GM21576 (cell line): ENCODE measurements around the gene JUND.

Experiments used
- ATAC-seq: cut with Tn5 transposase; IDR thresholded peaks from one replicate; pipeline ENCODE4 v1.9.1; 2021; ENCODE audit warnings: mild to moderate bottlenecking, moderate library complexity; ENCODE audit not compliant: unreplicated experiment

The JUND gene

DNA sequence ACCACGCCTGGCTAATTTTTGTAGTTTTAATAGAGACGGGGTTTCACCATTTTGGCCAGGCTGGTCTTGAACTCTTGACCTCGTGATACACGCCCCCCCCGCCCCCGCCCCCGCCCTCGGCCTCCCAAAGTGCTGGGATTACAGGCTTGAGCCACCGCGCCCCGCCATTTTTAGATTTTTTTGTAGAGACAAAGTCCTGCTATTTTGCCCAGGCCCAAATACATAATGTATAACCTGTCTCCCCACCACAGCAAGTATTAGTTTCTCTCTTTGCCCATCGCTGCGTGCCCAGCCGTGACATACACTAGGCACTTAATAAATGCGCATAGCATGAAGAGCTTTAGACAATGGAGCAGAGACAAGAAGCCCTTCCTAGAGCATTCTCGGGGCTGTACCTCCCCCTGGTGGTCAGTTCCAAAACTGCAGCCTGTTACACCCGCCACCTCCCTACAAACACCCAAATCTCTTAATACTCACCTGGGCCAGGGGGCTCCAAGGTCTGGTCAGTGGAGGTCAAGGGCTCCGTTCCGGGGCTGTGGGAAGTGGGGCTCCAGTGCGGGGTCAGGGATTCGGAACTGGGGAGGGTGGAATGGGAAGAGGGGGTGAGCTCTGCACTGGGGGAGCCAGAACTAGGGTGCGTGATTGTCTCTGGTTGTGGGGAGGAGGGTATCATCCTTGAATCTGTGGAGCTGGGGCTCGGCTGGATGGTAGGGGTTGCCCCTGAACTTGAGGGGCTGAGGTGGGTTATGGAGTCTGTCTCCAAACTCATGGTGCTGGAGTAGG is 29.6 kb downstream of the JUND start:
- ATAC-seq = no peak

DNA sequence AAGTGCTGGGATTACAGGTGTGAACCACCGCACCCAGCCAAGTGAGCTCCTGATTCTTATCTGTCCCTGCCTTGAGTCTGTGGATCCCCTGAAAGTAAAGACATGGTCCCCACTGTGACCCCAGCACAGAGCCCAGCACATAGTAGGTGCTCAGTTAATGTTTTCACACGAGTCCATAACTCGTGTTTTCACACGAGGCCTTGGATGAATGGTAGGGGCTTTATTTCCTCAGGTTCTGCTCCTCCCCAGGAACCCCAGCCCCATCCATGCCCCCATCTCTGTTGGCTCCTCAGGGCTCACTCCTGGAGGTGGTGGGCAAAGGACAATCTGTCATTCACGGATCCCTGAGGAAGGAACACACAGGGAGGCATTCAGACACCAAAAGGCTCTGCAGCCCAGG is 31.6 kb downstream of the JUND start:
- no peak for ATAC-seq

DNA sequence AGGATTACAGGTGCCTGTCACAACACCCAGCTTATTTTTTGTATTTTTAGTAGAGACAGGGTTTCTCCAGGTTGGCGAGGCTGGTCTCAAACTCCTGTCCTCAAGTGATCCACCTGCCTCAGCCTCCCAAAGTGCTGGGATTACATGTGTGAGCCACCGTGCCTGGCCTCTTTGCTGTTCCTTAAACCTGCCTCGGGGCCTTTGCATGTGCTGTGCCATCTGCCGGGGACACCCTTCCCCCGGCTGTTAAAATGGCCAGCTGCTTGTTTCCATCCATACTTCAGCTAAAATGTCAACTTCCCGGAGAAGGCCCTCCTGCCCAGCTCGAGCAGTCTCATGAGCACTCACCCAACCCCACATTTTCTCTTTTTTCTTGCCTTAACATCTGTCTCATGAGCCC is 36.1 kb downstream of the JUND start:
- no peak for ATAC-seq

DNA sequence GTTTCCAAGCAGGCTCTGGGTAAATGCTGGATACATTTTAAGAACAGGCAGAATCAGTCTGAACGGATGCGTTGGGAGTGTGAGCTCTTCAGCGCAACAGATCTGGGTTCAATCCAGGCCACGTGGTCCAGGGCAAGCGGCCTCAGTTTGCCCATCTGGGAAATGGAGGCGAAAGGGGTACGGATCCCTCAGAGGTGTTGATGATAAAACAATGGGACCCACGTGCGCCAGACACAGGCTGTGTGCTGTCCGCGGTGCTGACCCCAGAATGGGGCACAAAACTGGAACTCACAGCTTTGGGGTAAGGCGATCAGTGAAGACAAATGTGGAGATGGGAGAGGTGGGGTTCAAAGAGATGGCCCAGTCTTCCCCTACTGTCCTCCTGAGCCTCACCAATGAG is 42.1 kb downstream of the JUND start:
- no peak for ATAC-seq

DNA sequence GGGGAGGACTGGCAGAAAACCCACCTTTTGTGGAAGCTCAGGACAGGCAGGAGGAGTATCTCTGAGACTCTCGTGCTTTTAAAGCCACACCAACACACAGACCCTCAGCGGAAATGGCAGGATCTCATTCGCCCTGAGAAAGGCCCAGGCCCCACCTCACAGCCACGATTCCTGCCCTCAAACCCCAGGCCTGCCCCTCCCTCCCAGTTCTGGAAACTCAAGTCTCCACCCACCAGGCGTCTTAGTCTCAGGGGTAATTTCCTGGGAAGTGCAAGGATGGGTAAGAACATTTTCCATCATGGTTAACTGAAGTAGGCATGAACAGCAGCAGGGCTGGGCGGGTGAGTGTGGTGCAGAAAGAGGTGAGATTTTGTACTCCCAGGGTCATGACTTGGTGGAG is 47.2 kb downstream of the JUND start:
- no peak for ATAC-seq

DNA sequence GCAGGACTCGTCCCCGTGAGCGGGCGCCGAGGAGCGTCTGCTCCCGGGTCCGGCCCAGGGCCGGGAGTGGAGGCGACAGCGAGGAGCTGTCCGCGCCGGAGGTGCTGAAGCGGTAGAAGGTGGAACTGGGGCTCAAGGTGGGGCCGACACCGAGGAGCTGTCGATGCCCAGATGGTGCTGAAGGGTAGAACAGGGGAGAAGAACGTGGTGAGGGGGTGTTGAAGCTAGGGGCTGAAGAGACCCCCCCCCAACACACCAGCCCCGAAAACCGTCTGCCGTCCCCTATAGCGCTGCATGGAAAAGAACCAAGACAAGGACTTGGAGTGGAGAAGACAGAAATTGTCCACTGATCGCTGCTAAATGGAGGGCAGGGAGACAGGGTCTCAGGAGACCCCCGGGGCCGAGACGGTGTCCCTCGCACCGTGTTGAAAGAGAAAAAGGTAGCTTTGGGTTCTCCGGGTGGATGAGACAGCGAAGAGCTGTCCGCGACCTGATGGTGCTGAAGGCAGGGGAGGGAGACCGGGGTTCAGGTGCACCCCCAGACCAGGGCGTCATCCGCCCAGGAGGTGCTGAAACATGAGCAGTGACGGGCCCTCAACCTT is 48.1 kb downstream of the JUND start:
- no peak for ATAC-seq

DNA sequence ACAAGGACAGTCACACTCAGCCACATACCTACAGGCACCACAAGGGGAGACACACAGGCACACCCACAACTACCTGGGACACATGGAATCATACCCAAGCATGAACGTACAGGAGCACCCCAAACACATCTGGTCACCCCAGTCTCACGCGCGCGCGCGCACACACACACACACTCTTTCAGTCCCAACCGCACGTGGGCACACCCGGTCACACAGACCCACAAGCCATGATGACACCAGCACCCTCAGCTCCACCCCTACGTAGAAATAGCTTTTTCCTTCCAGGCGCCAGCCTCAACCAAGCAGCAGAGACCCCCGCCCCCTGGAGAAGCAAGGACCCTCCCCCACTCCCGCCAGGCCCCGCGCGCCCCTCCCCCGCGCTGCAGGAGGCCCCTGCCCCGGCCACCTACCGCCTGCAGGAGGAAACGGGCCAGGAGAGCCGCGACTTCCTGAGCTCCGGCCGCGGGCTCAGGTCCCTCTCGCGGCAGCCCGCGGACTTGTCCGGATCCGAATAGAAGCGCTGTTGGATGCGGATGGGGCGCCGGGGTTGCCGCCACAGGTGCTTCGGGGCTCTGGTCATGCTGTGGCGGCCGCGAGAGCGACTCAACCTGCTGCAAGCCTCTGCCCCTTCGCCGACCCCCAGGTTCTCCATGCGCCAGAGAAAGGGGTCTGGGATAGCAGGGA is 48.7 kb downstream of the JUND start:
- ATAC-seq = no peak

DNA sequence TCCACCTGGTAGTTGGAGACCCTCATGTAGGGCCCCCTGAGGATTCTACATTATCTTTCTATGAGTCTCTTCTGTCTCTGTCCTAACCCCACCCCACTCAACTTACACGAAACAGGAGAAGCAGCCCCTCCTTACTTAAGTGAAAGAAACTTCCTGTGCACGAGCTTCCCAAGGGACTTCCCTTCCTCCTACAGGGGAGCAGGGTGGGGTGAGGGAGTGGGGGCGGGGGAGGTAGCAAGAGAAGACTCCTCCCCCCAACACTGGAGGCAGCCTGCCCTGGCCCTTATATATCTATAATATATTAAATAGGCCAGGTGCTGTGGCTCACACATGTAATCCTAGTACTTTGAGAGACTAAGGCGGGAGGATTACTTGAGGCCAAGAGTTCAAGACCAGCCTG is 49.6 kb downstream of the JUND start:
- no peak for ATAC-seq

DNA sequence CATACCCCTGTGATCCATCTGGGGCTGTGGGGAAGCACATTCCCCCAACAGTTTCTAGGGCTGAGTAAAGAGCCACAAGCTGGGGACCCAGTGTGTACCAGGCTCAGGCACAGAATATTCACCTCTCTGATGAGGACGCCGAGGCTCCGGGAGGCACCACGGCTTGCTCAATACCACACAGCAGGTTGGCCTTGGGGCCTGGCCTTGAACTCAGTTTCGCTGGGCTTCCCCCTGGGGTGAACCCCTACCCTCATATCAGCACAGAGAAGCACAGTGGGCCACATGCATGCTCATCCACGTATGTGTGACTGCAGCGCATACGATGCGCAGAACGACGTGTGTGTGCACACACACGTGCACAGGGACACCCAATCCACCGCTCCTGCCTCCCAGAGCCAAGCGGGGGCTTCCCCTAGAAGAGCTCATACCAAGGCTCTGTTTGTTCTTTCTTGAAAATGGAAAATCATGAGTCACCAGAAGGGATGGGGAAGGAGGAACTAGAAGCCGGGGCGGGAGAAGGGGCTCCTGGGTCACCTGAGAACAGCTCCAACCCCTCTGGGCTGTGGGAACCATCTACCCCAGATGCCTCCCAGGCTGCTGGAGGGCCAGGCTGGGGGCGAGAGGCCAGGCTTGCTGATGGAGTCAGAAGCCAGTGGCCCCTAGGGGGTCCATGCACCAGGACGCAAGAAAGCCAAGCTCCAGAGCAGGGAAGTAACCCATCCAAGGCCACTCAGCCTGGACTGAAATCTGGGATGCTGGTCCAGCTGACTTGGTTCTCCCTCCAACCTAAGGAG is 50.3 kb downstream of the JUND start:
- no peak for ATAC-seq

DNA sequence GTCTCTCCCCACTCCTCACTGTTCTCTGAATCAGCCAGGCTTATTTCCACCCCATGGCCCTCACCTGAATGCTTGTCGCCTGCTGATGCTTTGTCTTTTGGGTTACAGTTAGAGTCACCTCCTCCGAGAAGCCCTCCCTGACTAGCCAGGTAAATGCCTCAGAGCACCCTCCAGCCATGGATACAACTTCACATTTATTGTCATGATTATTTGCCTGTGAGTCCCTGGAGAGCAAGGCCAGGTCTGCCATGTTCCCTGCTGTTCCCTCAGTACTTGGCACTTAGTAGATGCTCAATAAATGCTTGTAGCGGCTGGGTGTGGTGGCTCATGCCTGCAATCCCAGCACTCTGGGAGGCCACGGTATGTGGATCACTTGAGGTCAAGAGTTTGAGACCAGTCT is 51.5 kb downstream of the JUND start:
- no peak for ATAC-seq
